Right forelimb (tissue), 1 donor: ENCODE results near the gene ATP2A3.

ENCODE experiments used
- DNase-seq: peaks from one replicate; pipeline ENCODE4 v3.0.0-alpha.2; 2018

Gene ATP2A3

GRCh38 chr17:3925684-3926485 lies 38.4 kb downstream of the ATP2A3 start:
- no peak for DNase-seq

GRCh38 chr17:3924512-3925350 lies 39.5 kb downstream of the ATP2A3 start:
- no peak for DNase-seq

- no peak for DNase-seq
These were observed 40.6 kb downstream of the ATP2A3 start for GRCh38 chr17:3923466-3924190.

- DNase-seq, result no peak
These were observed 41.5 kb downstream of the ATP2A3 start for GRCh38 chr17:3922765-3923164.

- DNase-seq, result no peak
These were observed 42.5 kb downstream of the ATP2A3 start for GRCh38 chr17:3921502-3922319.

- no peak for DNase-seq
These were observed 43.2 kb downstream of the ATP2A3 start for GRCh38 chr17:3921006-3921405.

- DNase-seq, result no peak
These were observed 45.1 kb downstream of the ATP2A3 start for GRCh38 chr17:3919123-3919624.

GRCh38 chr17:3918372-3919122 lies 45.7 kb downstream of the ATP2A3 start:
- DNase-seq, result no peak

- DNase-seq, result no peak
These were observed 46.8 kb downstream of the ATP2A3 start for GRCh38 chr17:3917391-3917931.

GRCh38 chr17:3916825-3917224 lies 47.4 kb downstream of the ATP2A3 start:
- DNase-seq, result no peak

- no peak for DNase-seq
These were observed 48.1 kb downstream of the ATP2A3 start, which contains the start of gene P2RX1 for GRCh38 chr17:3915995-3916696. Gene P2RX1 (minus strand): TSS chr17:3916465. CDS start chr17:3916225, 240 bp downstream.

- no peak for DNase-seq
These were observed 48.6 kb downstream of the ATP2A3 start for GRCh38 chr17:3915581-3915994.

GRCh38 chr17:3914312-3914670 lies 49.9 kb downstream of the ATP2A3 start:
- no peak for DNase-seq

GRCh38 chr17:3913531-3914311 lies 50.5 kb downstream of the ATP2A3 start:
- peak; percentile 86 for DNase-seq

- DNase-seq, result no peak
These were observed 51.4 kb downstream of the ATP2A3 start for GRCh38 chr17:3912827-3913226.

- peak; percentile 72 for DNase-seq
These were observed 52.8 kb downstream of the ATP2A3 start for GRCh38 chr17:3911271-3912053.

- DNase-seq, result no peak
These were observed 53.6 kb downstream of the ATP2A3 start for GRCh38 chr17:3910420-3911270.

- no peak for DNase-seq
These were observed 55.0 kb downstream of the ATP2A3 start for GRCh38 chr17:3909257-3909656.
